Aorta (tissue), 5 donors: ENCODE results near the gene CAB39. TPM values are rescaled to one million over a fixed set of nuclear protein-coding genes. Genes with fewer than 3 reads are reported as not detected.

Experiments
- ATAC-seq: fragments of 200-7000 bp; cut with Tn5 transposase; one replicate; pipeline ENCODE4 v1.9.1; 2022; ENCODE audit warnings: moderate library complexity; ENCODE audit not compliant: low FRiP score
- DNase-seq, 2 donors: peaks; one replicate each; pipeline ENCODE4 v3.0.0-alpha.2; 2020
- H3K27ac ChIP-seq, 2 donors: one replicate each; pipeline ENCODE4 v1.5.1; 2013; ENCODE audit warnings: low read length in 2 of 2, mild to moderate bottlenecking in 2 of 2, moderate library complexity in 2 of 2, control low read depth in 1 of 2, inconsistent platforms in 1 of 2, low read depth in 1 of 2
- H3K27me3 ChIP-seq, 2 donors: one replicate each; pipeline ENCODE4 v1.6.1; 2013; ENCODE audit warnings: control low read depth in 1 of 2, low read length in 1 of 2, mild to moderate bottlenecking in 1 of 2, moderate library complexity in 1 of 2; ENCODE audit not compliant: insufficient read depth in 2 of 2, control insufficient read depth in 1 of 2
- H3K36me3 ChIP-seq, 2 donors: one replicate each; pipeline ENCODE4 v1.6.1; 2013; ENCODE audit warnings: control low read depth in 1 of 2, low read length in 1 of 2, mild to moderate bottlenecking in 1 of 2; ENCODE audit not compliant: insufficient read depth in 2 of 2, control insufficient read depth in 1 of 2
- H3K4me1 ChIP-seq, 2 donors: one replicate each; pipeline ENCODE4 v1.6.1; 2013; ENCODE audit warnings: low read length in 2 of 2, control low read depth in 1 of 2, mild to moderate bottlenecking in 1 of 2, moderate library complexity in 1 of 2; ENCODE audit not compliant: insufficient read depth in 2 of 2, control insufficient read depth in 1 of 2
- H3K4me3 ChIP-seq, 2 donors: one replicate each; pipeline ENCODE4 v1.5.1; 2013; ENCODE audit warnings: low read length in 2 of 2, control low read depth in 1 of 2, mild to moderate bottlenecking in 1 of 2
- H3K9me3 ChIP-seq: one replicate; pipeline ENCODE4 v1.6.1; 2013; ENCODE audit warnings: mild to moderate bottlenecking, low read length; ENCODE audit not compliant: control insufficient read depth
- WGBS, 2 donors: extraction: QIAGEN DNeasy Blood & Tissue Kit; methylation state at CpG; one replicate each; pipeline ENCODE4 v1.1.7; 2013; 5-methylcytosine and 5-hydroxymethylcytosine counted together
- intact Hi-C, 2 donors: fragments of 100-400 bp; cut with DNase I; formaldehyde crosslinking; loops; one replicate each; pipeline versions ENCODE4 v1.14.2 to v1.15.0; 2022
- polyA plus RNA-seq, 2 donors: library from polyadenylated mRNA; stranded (reverse); fragments of 200-250 nt; gene quantifications; one replicate each; pipeline ENCODE4 v1.2.3, GENCODE V29; 2013
- total RNA-seq, 2 donors: library from RNA; stranded (reverse); fragmentation: NEBNext Ultra II Directional; extraction: Animal tissue kit (Norgen Biotek cat#: 25700); gene quantifications; one replicate each; pipeline ENCODE4 v1.2.1, GENCODE V29; 2021
- donor health status: healthy with polysubstance abuse.
- donor health status: Bipolar disorder and iron deficiency.
- donor health status: DM: no; HTN: no; CAD: no.
- donor health status: DM: no; HTN: no; CAD: no.
- donor health status: DM: yes; HTN: yes; CAD: no.

The CAB39 gene
- total and polyA plus RNA-seq, 4 donors = 27.3 to 81.1 (median 69.1) TPM

GRCh38 chr2:230761704-230762103, 49.1 kb downstream of the CAB39 start:
- peaks cover 7 to 8% of the 10 kb centered on the region in 2 donors for H3K4me1 ChIP-seq
- DNase-seq (no peak), ATAC-seq (no peak)
- no peaks in the 10 kb centered on the region for H3K27me3 ChIP-seq
- peaks cover 3 to 5% of the 10 kb centered on the region in 2 donors for H3K36me3 ChIP-seq
- H3K27ac ChIP-seq = no peak overlapping the region
- H3K4me3 ChIP-seq = no peak overlapping the region
- intact Hi-C loops = no loop called here
- 97 to 99% methylated on average over 8 of the region's 8 CpGs for WGBS, 2 donors
- no peaks in the 10 kb centered on the region for H3K9me3 ChIP-seq

GRCh38 chr2:230762317-230762896, 49.8 kb downstream of the CAB39 start:
- WGBS, 2 donors = 80 to 83% methylated on average over 4 of the region's 4 CpGs
- DNase-seq (no peak), ATAC-seq (no peak)
- no peaks in the 10 kb centered on the region for H3K27me3 ChIP-seq
- H3K27ac ChIP-seq = no peak overlapping the region
- no peaks in the 10 kb centered on the region for H3K9me3 ChIP-seq
- H3K36me3 ChIP-seq = peaks cover 3 to 5% of the 10 kb centered on the region in 2 donors
- intact Hi-C loops = no loop called here
- H3K4me3 ChIP-seq = no peak overlapping the region
- peaks cover 4% of the 10 kb centered on the region in 2 donors for H3K4me1 ChIP-seq

GRCh38 chr2:230764346-230764745, 51.7 kb downstream of the CAB39 start:
- Histone ChIP-seq H3K27me3 (no peaks in the 10 kb centered on the region), H3K4me1 (peaks cover 0 to 4% of the 10 kb centered on the region in 2 donors), H3K27ac (no peak overlapping the region), H3K36me3 (peaks cover 3 to 5% of the 10 kb centered on the region in 2 donors), H3K9me3 (no peaks in the 10 kb centered on the region), H3K4me3 (no peak overlapping the region)
- 77 to 92% methylated on average over 1 of the region's 1 CpG for WGBS, 2 donors
- intact Hi-C loops = no loop called here
- DNase-seq (no peak), ATAC-seq (no peak)

GRCh38 chr2:230765611-230766300, 53.1 kb downstream of the CAB39 start:
- no peaks in the 10 kb centered on the region for H3K27me3 ChIP-seq
- ATAC-seq (no peak), DNase-seq (no peak)
- peaks cover 0 to 4% of the 10 kb centered on the region in 2 donors for H3K4me1 ChIP-seq
- H3K4me3 ChIP-seq = no peak overlapping the region
- intact Hi-C loops = no loop called here
- H3K36me3 ChIP-seq = peaks cover 3 to 5% of the 10 kb centered on the region in 2 donors
- 68 to 74% methylated on average over 4 of the region's 4 CpGs for WGBS, 2 donors
- no peaks in the 10 kb centered on the region for H3K9me3 ChIP-seq
- H3K27ac ChIP-seq = no peak overlapping the region

- WGBS, 2 donors = 59 to 66% methylated on average over 2 of the region's 2 CpGs
- Histone ChIP-seq H3K27ac (no peak overlapping the region), H3K4me3 (no peak overlapping the region), H3K36me3 (peaks cover 0 to 2% of the 10 kb centered on the region in 2 donors), H3K27me3 (no peaks in the 10 kb centered on the region), H3K9me3 (no peaks in the 10 kb centered on the region), H3K4me1 (peaks cover 0 to 4% of the 10 kb centered on the region in 2 donors)
- DNase-seq (no peak), ATAC-seq (no peak)
- intact Hi-C loops = no loop called here
These were observed 55.3 kb downstream of the CAB39 start for GRCh38 chr2:230767862-230768388.

- no peaks in the 10 kb centered on the region for H3K27me3 ChIP-seq
These were observed 58.2 kb downstream of the CAB39 start for GRCh38 chr2:230770804-230771203.

GRCh38 chr2:230772156-230772555, 59.5 kb downstream of the CAB39 start:
- Histone ChIP-seq H3K27me3 (no peaks in the 10 kb centered on the region), H3K9me3 (no peaks in the 10 kb centered on the region), H3K27ac (no peak overlapping the region), H3K4me1 (no peaks in the 10 kb centered on the region), H3K4me3 (no peak overlapping the region), H3K36me3 (no peaks in the 10 kb centered on the region)
- ATAC-seq = no peak
- intact Hi-C loops = no loop called here
- 98 to 100% methylated on average over 2 of the region's 2 CpGs for WGBS, 2 donors
- DNase-seq = no peak

More at GRCh38 chr2:230770804-230771203, 58.2 kb downstream of the CAB39 start:
- WGBS, 2 donors = 92 to 93% methylated on average over 3 of the region's 3 CpGs
- H3K4me3 ChIP-seq = no peak overlapping the region
- H3K4me1 ChIP-seq = no peaks in the 10 kb centered on the region
- H3K9me3 ChIP-seq = no peaks in the 10 kb centered on the region
- H3K36me3 ChIP-seq = no peaks in the 10 kb centered on the region
- ATAC-seq (no peak), DNase-seq (no peak)
- intact Hi-C loops = no loop called here
- no peak overlapping the region for H3K27ac ChIP-seq

GRCh38 chr2:230773039-230773773, 60.6 kb downstream of the CAB39 start:
- Histone ChIP-seq H3K4me3 (no peak overlapping the region), H3K27me3 (no peaks in the 10 kb centered on the region), H3K4me1 (peaks cover 0 to 2% of the 10 kb centered on the region in 2 donors), H3K36me3 (no peaks in the 10 kb centered on the region), H3K9me3 (no peaks in the 10 kb centered on the region), H3K27ac (no peak overlapping the region)
- ATAC-seq = no peak
- intact Hi-C loops = no loop called here
- 84 to 97% methylated on average over 4 of the region's 4 CpGs for WGBS, 2 donors
- no peak for DNase-seq
